ENCODE results near the gene REEP3. TPM values are rescaled to one million over a fixed set of nuclear protein-coding genes. Genes with fewer than 3 reads are reported as not detected.
A peak's percentile ranks its signal among the peaks of the same experiment; 100 is the strongest.

The REEP3 gene, protein sequence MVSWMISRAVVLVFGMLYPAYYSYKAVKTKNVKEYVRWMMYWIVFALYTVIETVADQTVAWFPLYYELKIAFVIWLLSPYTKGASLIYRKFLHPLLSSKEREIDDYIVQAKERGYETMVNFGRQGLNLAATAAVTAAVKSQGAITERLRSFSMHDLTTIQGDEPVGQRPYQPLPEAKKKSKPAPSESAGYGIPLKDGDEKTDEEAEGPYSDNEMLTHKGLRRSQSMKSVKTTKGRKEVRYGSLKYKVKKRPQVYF
- total RNA-seq (49.6 and 73.6 TPM in 2 replicates), polyA plus RNA-seq (38.8 and 43.1 TPM in 2 replicates)

DNA sequence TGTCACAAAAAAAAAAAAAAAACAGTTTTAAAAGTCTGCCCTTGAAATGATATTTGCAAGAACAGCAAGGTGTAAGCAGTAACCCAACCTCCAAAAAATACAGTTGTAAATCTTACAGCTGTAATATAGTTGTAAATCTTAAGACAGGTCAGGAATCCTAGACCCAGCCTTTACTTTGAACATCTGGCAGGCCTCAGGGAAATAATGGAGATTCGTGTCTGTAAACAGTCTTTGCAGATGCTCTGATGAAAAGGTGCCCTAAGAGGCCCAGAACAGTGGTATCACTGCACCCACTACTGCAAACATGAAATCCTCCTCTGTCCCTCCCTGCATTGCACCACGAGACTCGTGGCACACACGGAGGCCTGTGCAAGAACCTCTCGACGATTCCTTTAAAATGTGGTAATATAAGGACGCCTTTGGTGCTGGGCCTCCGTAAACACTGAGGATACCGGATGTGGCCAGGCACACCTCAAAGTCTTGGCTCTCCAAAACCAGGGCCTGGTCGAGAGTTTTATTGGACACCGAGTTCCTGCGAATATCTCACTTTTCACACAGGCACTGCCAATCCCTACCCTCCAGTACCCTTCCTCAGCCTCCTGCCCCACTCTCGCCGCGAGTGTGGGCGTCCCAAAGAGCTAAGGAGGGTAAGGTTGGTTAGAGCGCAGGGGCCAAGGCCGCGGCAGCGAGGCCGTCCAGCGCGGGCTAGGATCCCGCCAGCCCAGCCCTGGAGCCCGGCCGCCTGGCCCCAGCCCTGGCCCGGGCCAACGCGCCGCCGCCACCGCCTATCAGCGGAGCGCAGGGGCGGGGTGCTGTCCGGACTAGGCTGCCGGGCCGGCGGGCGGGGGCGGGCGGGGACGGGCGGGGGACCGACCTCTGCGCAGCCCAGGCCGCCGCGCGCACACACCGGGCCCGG is at the start of gene REEP3:
Gene REEP3 (plus strand): TSS at position 902 of the 916 bp plus-strand sequence. CDS start 145 bp downstream, outside the sequence.
- Histone ChIP-seq H3K36me3 (replicated peaks; ENCODE audit: insufficient read depth, low read depth) (no peaks in the 10 kb centered on the region), H3K4me3 (peak within 1 kb of the TSS; percentile 88), H3K79me2 (peaks cover 84% of the 10 kb centered on the region), H3K9me3 (ENCODE audit: low read depth) (no peaks in the 10 kb centered on the region), H3K4me1 (ENCODE audit: insufficient read depth) (peaks cover 18% of the 10 kb centered on the region), H4K20me1 (ENCODE audit: insufficient read depth, poor library complexity, severe bottlenecking) (peaks cover 15% of the 10 kb centered on the region), H3K4me2 (peak within 1 kb of the TSS; percentile 81), H3K27me3 (no peaks in the 10 kb centered on the region), H2AFZ (peak within 1 kb of the TSS; percentile 75), H3K9me2 (replicated peaks; ENCODE audit: insufficient read depth) (no peaks in the 10 kb centered on the region), H3K27ac (peak within 1 kb of the TSS; percentile 100)
- 7% methylated on average over 29 of the region's 52 CpGs for WGBS (ENCODE audit: low lambda C conversion rate, missing lambda C conversion rate)
- DNase-seq (ENCODE audit: low spot score) = peak; percentile 88
- TF ChIP-seq EZH2phosphoT487 (IDR thresholded peaks at IDR 0.05; ENCODE audit: low read depth, severe bottlenecking, unreplicated experiment) (no peak), EZH2 (IDR thresholded peaks at IDR 0.05; ENCODE audit: borderline replicate concordance) (no peak), CTCF (IDR thresholded peaks at IDR 0.05; ENCODE audit: poor library complexity) (no peak)

GRCh38 chr10:63474488-63474887 is 46.7 kb upstream of the REEP3 start:
- Histone ChIP-seq H3K9me3 (ENCODE audit: low read depth) (no peaks in the 10 kb centered on the region), H3K4me2 (no peak overlapping the region), H3K4me3 (no peak overlapping the region), H2AFZ (no peak overlapping the region), H3K27me3 (no peaks in the 10 kb centered on the region), H3K36me3 (replicated peaks; ENCODE audit: insufficient read depth, low read depth) (no peaks in the 10 kb centered on the region), H3K27ac (no peak overlapping the region), H3K79me2 (peaks cover 99% of the 10 kb centered on the region), H3K4me1 (ENCODE audit: insufficient read depth) (peaks cover 2% of the 10 kb centered on the region), H4K20me1 (ENCODE audit: insufficient read depth, poor library complexity, severe bottlenecking) (peaks cover 18% of the 10 kb centered on the region), H3K9me2 (replicated peaks; ENCODE audit: insufficient read depth) (no peaks in the 10 kb centered on the region)
- no peak for DNase-seq (ENCODE audit: low spot score)
- TF ChIP-seq CTCF (IDR thresholded peaks at IDR 0.05; ENCODE audit: poor library complexity) (no peak), EZH2 (IDR thresholded peaks at IDR 0.05; ENCODE audit: borderline replicate concordance) (no peak), EZH2phosphoT487 (IDR thresholded peaks at IDR 0.05; ENCODE audit: low read depth, severe bottlenecking, unreplicated experiment) (no peak)
- WGBS (ENCODE audit: low lambda C conversion rate, missing lambda C conversion rate) = 88% methylated on average over 8 of the region's 8 CpGs

- H3K4me3 ChIP-seq = no peak overlapping the region
- TF ChIP-seq EZH2phosphoT487 (IDR thresholded peaks at IDR 0.05; ENCODE audit: low read depth, severe bottlenecking, unreplicated experiment) (no peak), CTCF (IDR thresholded peaks at IDR 0.05; ENCODE audit: poor library complexity) (no peak), EZH2 (IDR thresholded peaks at IDR 0.05; ENCODE audit: borderline replicate concordance) (no peak)
- no peak overlapping the region for H2AFZ ChIP-seq
- H3K4me1 ChIP-seq (ENCODE audit: insufficient read depth) = peaks cover 7% of the 10 kb centered on the region
- peaks cover 10% of the 10 kb centered on the region for H4K20me1 ChIP-seq (ENCODE audit: insufficient read depth, poor library complexity, severe bottlenecking)
- no peaks in the 10 kb centered on the region for H3K9me3 ChIP-seq (ENCODE audit: low read depth)
- H3K27me3 ChIP-seq = no peaks in the 10 kb centered on the region
- H3K4me2 ChIP-seq = no peak overlapping the region
- peaks cover 97% of the 10 kb centered on the region for H3K79me2 ChIP-seq
- no peak overlapping the region for H3K27ac ChIP-seq
- H3K36me3 ChIP-seq (replicated peaks; ENCODE audit: insufficient read depth, low read depth) = no peaks in the 10 kb centered on the region
- WGBS (ENCODE audit: low lambda C conversion rate, missing lambda C conversion rate) = 56% methylated on average over 1 of the region's 1 CpG
- no peaks in the 10 kb centered on the region for H3K9me2 ChIP-seq (replicated peaks; ENCODE audit: insufficient read depth)
- DNase-seq (ENCODE audit: low spot score) = no peak
Measured at GRCh38 chr10:63477927-63478326, 43.3 kb upstream of the REEP3 start.
